Hepatocyte (in vitro differentiated cells): ENCODE data around the gene NANOS2. TPM values are rescaled to one million over a fixed set of nuclear protein-coding genes. Genes with fewer than 3 reads are reported as not detected.

ENCODE experiments used
- DNase-seq: peaks from one replicate; pipeline ENCODE4 v3.0.0-alpha.2; 2016; ENCODE audit warnings: low spot score
- H2AFZ ChIP-seq: fragments of 200-600 bp; sonication (generic); 2 replicates; pipeline ENCODE4 v1.6.0; 2016; ENCODE audit warnings: antibody characterized with exemption, mild to moderate bottlenecking
- H3K27ac ChIP-seq: fragments of 200-600 bp; sonication (generic); 2 replicates; pipeline ENCODE4 v1.5.1; 2016; ENCODE audit warnings: mild to moderate bottlenecking
- H3K27me3 ChIP-seq: fragments of 200-600 bp; sonication (generic); 2 replicates; pipeline ENCODE4 v1.6.1; 2016
- H3K36me3 ChIP-seq: fragments of 200-600 bp; sonication (generic); replicated peaks from 2 replicates; pipeline ENCODE4 v1.5.1; 2016; ENCODE audit warnings: low read depth; ENCODE audit not compliant: insufficient read depth
- H3K4me1 ChIP-seq: fragments of 200-600 bp; sonication (generic); 2 replicates; pipeline ENCODE4 v1.5.1; 2016; ENCODE audit warnings: mild to moderate bottlenecking, moderate library complexity; ENCODE audit not compliant: insufficient read depth
- H3K4me2 ChIP-seq: fragments of 200-600 bp; sonication (generic); 2 replicates; pipeline ENCODE4 v1.6.0; 2016
- H3K4me3 ChIP-seq: fragments of 200-600 bp; sonication (generic); 2 replicates; pipeline ENCODE4 v1.5.1; 2016; ENCODE audit warnings: mild to moderate bottlenecking
- H3K79me2 ChIP-seq: fragments of 200-600 bp; sonication (generic); 2 replicates; pipeline ENCODE4 v1.6.0; 2017; ENCODE audit warnings: mild to moderate bottlenecking
- H3K9me2 ChIP-seq: fragments of 200-600 bp; sonication (generic); replicated peaks from 2 replicates; pipeline ENCODE4 v1.6.0; 2017; ENCODE audit warnings: mild to moderate bottlenecking; ENCODE audit not compliant: insufficient read depth
- H3K9me3 ChIP-seq: fragments of 200-600 bp; sonication (generic); 2 replicates; pipeline ENCODE4 v1.5.1; 2016; ENCODE audit warnings: low read depth, mild to moderate bottlenecking
- H4K20me1 ChIP-seq: fragments of 200-600 bp; sonication (generic); 2 replicates; pipeline ENCODE4 v1.6.0; 2016; ENCODE audit warnings: mild to moderate bottlenecking; ENCODE audit not compliant: insufficient read depth, poor library complexity, severe bottlenecking
- CTCF ChIP-seq: fragments of 200-600 bp; sonication (generic); IDR thresholded peaks from 2 replicates; pipeline ENCODE4 v1.5.1; 2016; ENCODE audit warnings: antibody characterized with exemption, mild to moderate bottlenecking; ENCODE audit not compliant: poor library complexity
- EZH2 ChIP-seq: fragments of 200-600 bp; sonication (generic); IDR thresholded peaks from 2 replicates; pipeline ENCODE4 v1.6.1; 2016; ENCODE audit warnings: antibody characterized with exemption, mild to moderate bottlenecking, borderline replicate concordance
- EZH2phosphoT487 ChIP-seq: fragments of 200-600 bp; sonication (generic); IDR thresholded peaks from one replicate; pipeline ENCODE4 v1.6.1; 2018; ENCODE audit warnings: antibody characterized with exemption, mild to moderate bottlenecking, low read depth, moderate library complexity; ENCODE audit not compliant: unreplicated experiment, severe bottlenecking
- WGBS: methylation state at CpG from one replicate; pipeline ENCODE4 v1.1.6; 2016; ENCODE audit warnings: low lambda C conversion rate; ENCODE audit errors: missing lambda C conversion rate; 5-methylcytosine and 5-hydroxymethylcytosine counted together
- polyA plus RNA-seq: library from polyadenylated mRNA; unstranded; fragments of >200 nt; fragmentation: Nextera tagmentation; extraction: Ambion mirVana; gene quantifications from 2 replicates; pipeline ENCODE4 v1.2.1, GENCODE V29; 2016
- total RNA-seq: library from RNA; depleted of rRNA; stranded (reverse); fragments of >200 nt; gene quantifications from 2 replicates; pipeline ENCODE4 v1.2.3, GENCODE V29; 2014

Gene NANOS2
- total and polyA plus RNA-seq, 2 experiments from 2014 or later: not detected

- Histone ChIP-seq H4K20me1 (peaks cover 10% of the 10 kb centered on the region), H3K4me2 (no peak overlapping the region), H3K9me3 (no peaks in the 10 kb centered on the region), H3K27me3 (no peaks in the 10 kb centered on the region), H3K79me2 (peaks cover 13% of the 10 kb centered on the region), H3K4me1 (peaks cover 8% of the 10 kb centered on the region), H2AFZ (no peak overlapping the region), H3K9me2 (no peaks in the 10 kb centered on the region), H3K36me3 (no peaks in the 10 kb centered on the region), H3K27ac (no peak overlapping the region), H3K4me3 (no peak overlapping the region)
- TF ChIP-seq EZH2: no peak
- no peak for TF ChIP-seq CTCF
- TF ChIP-seq EZH2phosphoT487: no peak
- DNase-seq: no peak
- WGBS: 85% methylated on average over 6 of the region's 6 CpGs
Observed at GRCh38 chr19:45889210-45889885, 25.2 kb downstream of the NANOS2 start.

GRCh38 chr19:45887200-45887710, 27.3 kb downstream of the NANOS2 start:
- Histone ChIP-seq H3K27ac (peak overlapping the region; percentile 95), H3K9me2 (no peaks in the 10 kb centered on the region), H3K27me3 (no peaks in the 10 kb centered on the region), H3K79me2 (peaks cover 22% of the 10 kb centered on the region), H3K4me2 (peak overlapping the region; percentile 82), H3K9me3 (no peaks in the 10 kb centered on the region), H3K4me3 (peak overlapping the region; percentile 73), H2AFZ (peak overlapping the region; percentile 68), H4K20me1 (peaks cover 19% of the 10 kb centered on the region), H3K4me1 (peaks cover 17% of the 10 kb centered on the region), H3K36me3 (no peaks in the 10 kb centered on the region)
- 48% methylated on average over 10 of the region's 10 CpGs for WGBS
- DNase-seq: no peak
- TF ChIP-seq EZH2 (no peak), CTCF (no peak), EZH2phosphoT487 (no peak)

GRCh38 chr19:45886427-45887199, 28.0 kb downstream of the NANOS2 start:
- Histone ChIP-seq H3K4me1 (peaks cover 17% of the 10 kb centered on the region), H3K9me3 (no peaks in the 10 kb centered on the region), H3K27ac (peak overlapping the region; percentile 95), H3K4me2 (peak overlapping the region; percentile 82), H3K27me3 (no peaks in the 10 kb centered on the region), H3K9me2 (no peaks in the 10 kb centered on the region), H4K20me1 (peaks cover 19% of the 10 kb centered on the region), H3K36me3 (no peaks in the 10 kb centered on the region), H2AFZ (peak overlapping the region; percentile 68), H3K79me2 (peaks cover 22% of the 10 kb centered on the region), H3K4me3 (peak overlapping the region; percentile 73)
- WGBS: 1% methylated on average over 32 of the region's 32 CpGs
- TF ChIP-seq EZH2phosphoT487: no peak
- DNase-seq: peak; percentile 96
